CD8-positive, alpha-beta memory T cell (primary cell): ENCODE data around the gene MRPL17. TPM values are rescaled to one million over a fixed set of nuclear protein-coding genes. Genes with fewer than 3 reads are reported as not detected.
A peak's percentile ranks its signal among the peaks of the same experiment; 100 is the strongest.

Experiments used
- CTCF ChIA-PET: fragments of 350-600 bp; sonication (Branson Sonifier 250); formaldehyde crosslinking; loops from one replicate; lab custom pipeline; 2021; ENCODE audit warnings: antibody characterized with exemption; lab: Charles Lee
- POLR2A ChIA-PET: fragments of 350-600 bp; sonication (Branson Sonifier 250); formaldehyde crosslinking; loops from one replicate; lab custom pipeline; 2021; ENCODE audit warnings: antibody characterized with exemption; lab: Charles Lee
- DNase-seq, 5 donors: peaks; one replicate each; pipeline versions ENCODE4 v3.0.0 to v3.0.0-alpha.2; 2020 to 2022; ENCODE audit warnings: mixed read lengths in 1 of 5
- H3K27ac ChIP-seq: one replicate; pipeline ENCODE4 v1.7.0; 2013; ENCODE audit warnings: low read depth, mild to moderate bottlenecking, low read length, moderate library complexity
- H3K27me3 ChIP-seq: 2 replicates; pipeline ENCODE4 v1.7.0; 2013; ENCODE audit warnings: low read length, mild to moderate bottlenecking; ENCODE audit not compliant: insufficient read depth, poor library complexity, severe bottlenecking
- H3K36me3 ChIP-seq: 2 replicates; pipeline ENCODE4 v1.7.0; 2013; ENCODE audit warnings: mild to moderate bottlenecking, low read length, moderate library complexity; ENCODE audit not compliant: insufficient read depth
- H3K4me1 ChIP-seq: 2 replicates; pipeline ENCODE4 v1.7.0; 2013; ENCODE audit warnings: mild to moderate bottlenecking, low read length, moderate library complexity; ENCODE audit not compliant: insufficient read depth
- H3K4me3 ChIP-seq: 2 replicates; pipeline ENCODE4 v1.7.0; 2013; ENCODE audit warnings: mild to moderate bottlenecking, low read length
- H3K9me3 ChIP-seq: 2 replicates; pipeline ENCODE4 v1.7.0; 2013; ENCODE audit warnings: mild to moderate bottlenecking, low read length
- H3K27ac Mint-ChIP-seq, 8 donors: one replicate each; pipeline ENCODE4 v1.8.0; 2020 to 2021; ENCODE audit warnings: mixed read lengths in 8 of 8, mild to moderate bottlenecking in 6 of 8, inconsistent platforms in 3 of 8, moderate library complexity in 3 of 8
- H3K27me3 Mint-ChIP-seq, 2 donors: one replicate each; pipeline ENCODE4 v1.8.0; 2020 to 2021; ENCODE audit warnings: mixed read lengths in 2 of 2, mild to moderate bottlenecking in 1 of 2, moderate library complexity in 1 of 2
- H3K36me3 Mint-ChIP-seq, 3 donors: one replicate each; pipeline ENCODE4 v1.8.0; 2020 to 2021; ENCODE audit warnings: mixed read lengths in 3 of 3, inconsistent platforms in 1 of 3, mild to moderate bottlenecking in 1 of 3
- H3K4me1 Mint-ChIP-seq, 3 donors: one replicate each; pipeline ENCODE4 v1.8.0; 2020 to 2021; ENCODE audit warnings: mixed read lengths in 3 of 3, inconsistent platforms in 1 of 3, mild to moderate bottlenecking in 1 of 3
- H3K4me3 Mint-ChIP-seq, 7 donors: one replicate each; pipeline ENCODE4 v1.8.0; 2020 to 2021; ENCODE audit warnings: mixed read lengths in 7 of 7, mild to moderate bottlenecking in 6 of 7, moderate library complexity in 4 of 7, inconsistent platforms in 2 of 7
- H3K9me3 Mint-ChIP-seq, 5 donors: one replicate each; pipeline ENCODE4 v1.8.0; 2020 to 2022; ENCODE audit warnings: mixed read lengths in 5 of 5, mild to moderate bottlenecking in 3 of 5, moderate library complexity in 2 of 5, inconsistent platforms in 1 of 5
- polyA plus RNA-seq: library from polyadenylated mRNA; unstranded; fragments of 300-500 nt; fragmentation: Illumina TruSeq; gene quantifications from one replicate; pipeline ENCODE4 v1.2.3, GENCODE V29; 2021
- total RNA-seq, 2 experiments: library from RNA; stranded (reverse); gene quantifications; one replicate each; pipeline ENCODE4 v1.2.3, GENCODE V29; 2021

The MRPL17 gene
- total and polyA plus RNA-seq, 3 experiments from 2014 or later: 24.3 to 129 (median 124) TPM

- POLR2A ChIA-PET: no interaction called here
- Histone ChIP-seq H3K4me1 (peaks cover 12% of the 10 kb centered on the region), H3K9me3 (no peaks in the 10 kb centered on the region), H3K27ac (no peak overlapping the region), H3K4me3 (no peak overlapping the region), H3K27me3 (no peaks in the 10 kb centered on the region), H3K36me3 (no peaks in the 10 kb centered on the region)
- Mint-ChIP-seq H3K9me3 (no peaks in the 10 kb centered on the region), H3K36me3 (peaks cover 0 to 27% (median 0%) of the 10 kb centered on the region in 3 donors), H3K27me3 (peaks cover 0 to 2% of the 10 kb centered on the region in 2 donors), H3K27ac (peak overlapping the region in 1 of 8 donors; percentile 22), H3K4me1 (peaks cover 10 to 21% (median 21%) of the 10 kb centered on the region in 3 donors), H3K4me3 (no peak overlapping the region)
- CTCF ChIA-PET: interaction anchor here (1.2 to 2.1 kb wide), 3 partner anchors 13 to 27 kb away, joined by 5 to 7 read pairs (median 6); partner anchors contain the start of gene TPP1
- peak in 1 of 5 donors; percentile 20 for DNase-seq
Measured at GRCh38 chr11:6631361-6631890, 51.7 kb downstream of the MRPL17 start.

GRCh38 chr11:6630632-6631291, 52.4 kb downstream of the MRPL17 start:
- Mint-ChIP-seq H3K27ac (no peak overlapping the region), H3K27me3 (peaks cover 0 to 2% of the 10 kb centered on the region in 2 donors), H3K4me1 (peaks cover 11 to 22% (median 22%) of the 10 kb centered on the region in 3 donors), H3K9me3 (no peaks in the 10 kb centered on the region), H3K36me3 (peaks cover 0 to 28% (median 0%) of the 10 kb centered on the region in 3 donors), H3K4me3 (no peak overlapping the region)
- no peak overlapping the region for H3K4me3 ChIP-seq
- no peak for DNase-seq
- ChIA-PET POLR2A (no interaction called here), CTCF (interaction anchor here (0.9 to 2.1 kb wide), 3 partner anchors 10 to 18 kb away, joined by 3 to 7 read pairs (median 6); partner anchors contain the start of gene TPP1)
- no peak overlapping the region for H3K27ac ChIP-seq
- H3K9me3 ChIP-seq: no peaks in the 10 kb centered on the region
- no peaks in the 10 kb centered on the region for H3K36me3 ChIP-seq
- H3K4me1 ChIP-seq: peaks cover 12% of the 10 kb centered on the region
- H3K27me3 ChIP-seq: no peaks in the 10 kb centered on the region

Other genes with a start within 250 kb of the MRPL17 start
- under 1 TPM in 1 of 2 experiments, not detected in 1; 0.27 TPM for gene HPX, start 242.4 kb downstream of the MRPL17 start, total RNA-seq
- not detected for gene HPX, start 242.4 kb downstream of the MRPL17 start, polyA plus RNA-seq
- 1 to 10 TPM; 6.4 to 6.8 TPM for gene TRIM3, start 209.4 kb downstream of the MRPL17 start, total RNA-seq
- 2.4 TPM for gene TRIM3, start 209.4 kb downstream of the MRPL17 start, polyA plus RNA-seq
- gene ARFIP2, start 202.0 kb downstream of the MRPL17 start, total RNA-seq: 10 to 100 TPM; 46.9 to 47.5 TPM
- 35.2 TPM for gene ARFIP2, start 202.0 kb downstream of the MRPL17 start, polyA plus RNA-seq
- gene TIMM10B, start 201.8 kb downstream of the MRPL17 start, total RNA-seq: 10 to 100 TPM; 43.6 to 46.3 TPM
- 32.1 TPM for gene TIMM10B, start 201.8 kb downstream of the MRPL17 start, polyA plus RNA-seq
- gene DNHD1, start 186.1 kb downstream of the MRPL17 start, total RNA-seq: 1 to 10 TPM; 8.0 to 9.2 TPM
- 1.9 TPM for gene DNHD1, start 186.1 kb downstream of the MRPL17 start, polyA plus RNA-seq
- 10 to 100 TPM; 42.0 to 44.7 TPM for gene RRP8, start 79.7 kb downstream of the MRPL17 start, total RNA-seq
- 21.1 TPM for gene RRP8, start 79.7 kb downstream of the MRPL17 start, polyA plus RNA-seq
- gene ILK, start 79.6 kb downstream of the MRPL17 start, total RNA-seq: 10 to 100 TPM; 90.1 to 92.6 TPM
- 111 TPM for gene ILK, start 79.6 kb downstream of the MRPL17 start, polyA plus RNA-seq
- 100 to 1,000 TPM; 173 to 175 TPM for gene TAF10, start 71.1 kb downstream of the MRPL17 start, total RNA-seq
- 336 TPM for gene TAF10, start 71.1 kb downstream of the MRPL17 start, polyA plus RNA-seq
- 10 to 100 TPM; 57.2 to 61.6 TPM for gene TPP1, start 63.9 kb downstream of the MRPL17 start, total RNA-seq
- gene TPP1, start 63.9 kb downstream of the MRPL17 start, polyA plus RNA-seq: 165 TPM
- under 1 TPM; 0.89 to 0.96 TPM for gene DCHS1, start 27.5 kb downstream of the MRPL17 start, total RNA-seq
- 1.5 TPM for gene DCHS1, start 27.5 kb downstream of the MRPL17 start, polyA plus RNA-seq
- gene OR2AG2, start 88.6 kb upstream of the MRPL17 start, total RNA-seq: not detected
- gene OR2AG2, start 88.6 kb upstream of the MRPL17 start, polyA plus RNA-seq: not detected
- gene OR2AG1, start 99.7 kb upstream of the MRPL17 start, total RNA-seq: not detected
- not detected for gene OR2AG1, start 99.7 kb upstream of the MRPL17 start, polyA plus RNA-seq
- gene OR6A2, start 116.3 kb upstream of the MRPL17 start, total RNA-seq: not detected
- gene OR6A2, start 116.3 kb upstream of the MRPL17 start, polyA plus RNA-seq: not detected
- gene OR10A5, start 162.3 kb upstream of the MRPL17 start, total RNA-seq: not detected
- gene OR10A5, start 162.3 kb upstream of the MRPL17 start, polyA plus RNA-seq: not detected
- not detected for gene OR10A2, start 179.7 kb upstream of the MRPL17 start, total RNA-seq
- gene OR10A2, start 179.7 kb upstream of the MRPL17 start, polyA plus RNA-seq: not detected
- gene OR10A4, start 193.3 kb upstream of the MRPL17 start, total RNA-seq: not detected
- gene OR10A4, start 193.3 kb upstream of the MRPL17 start, polyA plus RNA-seq: not detected
- not detected for gene OR2D2, start 209.2 kb upstream of the MRPL17 start, total RNA-seq
- gene OR2D2, start 209.2 kb upstream of the MRPL17 start, polyA plus RNA-seq: not detected
- gene OR2D3, start 237.7 kb upstream of the MRPL17 start, total RNA-seq: not detected
- gene OR2D3, start 237.7 kb upstream of the MRPL17 start, polyA plus RNA-seq: not detected
- under 1 TPM; 0.72 to 0.73 TPM for gene ZNF215, start 243.1 kb upstream of the MRPL17 start, total RNA-seq
- gene ZNF215, start 243.1 kb upstream of the MRPL17 start, polyA plus RNA-seq: not detected